SW 1271 (cell line): ENCODE data around the gene SLC17A5.
A peak's percentile ranks its signal among the peaks of the same experiment; 100 is the strongest.
"Not testable (repeated sequence)": the region's sequence is repeated elsewhere in the genome, so short reads cannot be mapped to it uniquely, and the experiment has no call there.

Source experiments
- DNase-seq, 2 experiments: peaks; one replicate each; lab custom pipeline; 2025; lab: John Stamatoyannopoulos, UW

SLC17A5 gene

GRCh38 chr6:73566486-73566871 lies 87.3 kb downstream of the SLC17A5 start:
- not testable (repeated sequence) for DNase-seq

DNA sequence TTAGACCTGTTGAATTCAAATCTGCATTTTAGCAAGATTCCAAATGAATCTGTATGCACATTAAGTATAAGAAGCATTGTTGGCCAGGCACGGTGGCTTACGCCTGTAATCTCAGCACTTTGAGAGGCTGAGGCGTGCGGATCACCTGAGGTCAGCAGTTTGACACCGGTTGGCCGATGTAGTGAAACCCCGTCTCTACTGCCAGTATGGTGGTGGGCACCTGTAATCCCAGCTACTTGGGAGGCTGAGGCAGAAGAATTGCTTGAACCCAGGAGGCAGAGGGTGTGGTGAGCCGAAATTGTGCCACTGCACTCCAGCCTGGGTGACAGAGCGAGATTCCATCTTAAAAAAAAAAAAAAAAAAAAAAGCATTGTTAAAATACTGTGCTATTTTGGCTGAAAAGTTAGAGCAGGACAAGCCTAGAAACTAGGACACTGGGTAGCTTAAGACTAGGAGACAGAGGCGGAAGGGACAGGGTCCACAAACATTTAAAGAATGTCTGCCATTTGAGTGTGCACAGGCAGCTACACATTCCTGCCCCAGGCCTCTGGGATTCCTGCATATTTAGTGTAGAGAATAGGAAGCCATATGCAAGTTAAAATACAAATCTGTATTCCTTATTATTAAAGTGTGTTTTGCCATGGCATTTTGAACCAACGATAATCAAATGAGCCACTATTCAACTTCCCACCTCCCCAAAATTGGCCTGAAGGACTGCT lies 87.9 kb downstream of the SLC17A5 start:
- DNase-seq, result peak in 1 of 2 experiments; percentile 27

- DNase-seq, result no peak
Measured at GRCh38 chr6:73564578-73565345, 89.0 kb downstream of the SLC17A5 start.

DNA sequence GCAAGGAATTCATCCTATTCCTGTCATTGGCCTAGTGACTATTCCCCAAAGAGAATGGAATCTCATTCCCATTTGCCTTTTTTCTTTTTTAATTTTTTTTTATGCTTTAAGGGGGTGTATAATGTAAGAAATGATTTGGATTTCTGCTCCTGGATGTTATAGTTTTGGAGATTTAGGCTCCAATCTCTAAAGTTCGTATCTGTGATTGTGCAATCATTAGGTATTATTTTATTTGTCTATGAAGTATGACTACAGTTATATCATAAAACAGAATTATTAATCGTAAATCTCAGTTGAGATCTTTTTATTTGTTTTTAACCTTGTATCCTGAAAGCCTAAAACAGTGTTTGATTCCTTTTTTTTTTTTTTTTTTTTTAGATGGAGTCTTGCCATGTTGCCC lies 91.2 kb downstream of the SLC17A5 start:
- no peak for DNase-seq

GRCh38 chr6:73560853-73561407 lies 92.9 kb downstream of the SLC17A5 start:
- no peak for DNase-seq

GRCh38 chr6:73560182-73560732 lies 93.5 kb downstream of the SLC17A5 start:
- no peak for DNase-seq

GRCh38 chr6:73559399-73559794 lies 94.4 kb downstream of the SLC17A5 start:
- DNase-seq, result not testable (repeated sequence)

GRCh38 chr6:73558624-73559398 lies 95.0 kb downstream of the SLC17A5 start:
- DNase-seq, result no peak

DNA sequence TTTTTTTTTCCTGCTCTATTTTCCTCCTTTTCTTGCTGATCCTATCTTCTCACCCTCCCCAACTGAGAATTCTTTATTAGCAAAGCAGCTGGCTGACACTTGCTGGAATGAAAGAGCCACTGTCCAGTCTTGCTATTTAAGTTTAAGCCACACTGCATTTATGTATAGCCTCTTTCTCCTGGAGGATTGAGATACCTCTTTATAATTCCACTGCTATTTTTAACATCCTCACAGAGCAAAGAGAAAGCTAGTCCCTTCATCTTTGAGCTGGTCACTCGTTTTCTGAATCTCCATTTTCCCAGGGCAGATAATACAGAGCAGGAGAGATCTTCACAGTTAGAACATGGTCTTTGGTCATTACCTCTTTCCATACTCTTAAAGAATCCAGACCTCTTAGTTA lies 97.0 kb downstream of the SLC17A5 start:
- no peak for DNase-seq

- DNase-seq, result not testable (repeated sequence)
Measured at GRCh38 chr6:73555380-73555949, 98.3 kb downstream of the SLC17A5 start.

GRCh38 chr6:73551115-73551514 lies 102.7 kb downstream of the SLC17A5 start:
- DNase-seq, result not testable (repeated sequence)

- no peak for DNase-seq
Measured at GRCh38 chr6:73548458-73549446, 105.0 kb downstream of the SLC17A5 start.

- DNase-seq, result no peak
Measured at GRCh38 chr6:73547036-73547435, 106.8 kb downstream of the SLC17A5 start.
